GM21825 (cell line): ENCODE data around the gene ADRA2A.

Experiments
- ATAC-seq: cut with Tn5 transposase; IDR thresholded peaks from one replicate; pipeline ENCODE4 v1.9.1; 2021; ENCODE audit warnings: mild to moderate bottlenecking, moderate library complexity; ENCODE audit not compliant: unreplicated experiment

Gene ADRA2A

DNA sequence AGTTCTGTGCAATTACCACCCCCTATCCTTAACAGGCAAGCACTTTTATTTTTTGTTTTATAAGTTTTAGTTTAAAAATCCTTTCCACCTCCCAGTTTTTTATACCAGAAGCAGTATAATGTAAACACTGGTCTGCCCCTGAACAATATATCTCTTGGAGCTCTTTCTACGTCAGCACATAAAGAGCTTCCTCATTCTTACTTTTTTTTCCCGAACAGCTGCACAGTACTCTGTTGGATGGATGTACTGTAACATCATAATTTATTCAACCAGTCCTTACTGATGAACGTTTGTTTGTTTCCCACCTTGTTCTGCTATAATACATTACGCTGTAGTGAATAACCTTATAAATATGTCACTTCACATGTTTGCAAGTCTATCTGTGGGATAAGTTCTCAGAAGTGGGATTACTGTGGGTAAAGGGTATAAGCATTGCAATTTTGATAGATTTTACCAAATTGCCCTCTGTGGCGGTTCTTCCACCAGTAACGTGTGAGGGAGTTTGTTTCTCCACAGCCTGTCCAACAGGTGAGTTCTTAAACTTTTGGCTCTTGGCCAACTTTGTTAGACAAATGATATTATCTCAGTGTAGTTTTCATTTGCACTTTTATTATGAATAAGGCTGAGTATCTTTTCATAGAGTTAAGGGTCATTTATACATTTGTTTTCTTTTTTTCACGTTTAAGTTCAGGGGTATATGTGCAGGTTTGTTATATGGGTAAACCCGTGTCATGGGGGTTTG lies 32.8 kb downstream of the ADRA2A start:
- no peak for ATAC-seq

DNA sequence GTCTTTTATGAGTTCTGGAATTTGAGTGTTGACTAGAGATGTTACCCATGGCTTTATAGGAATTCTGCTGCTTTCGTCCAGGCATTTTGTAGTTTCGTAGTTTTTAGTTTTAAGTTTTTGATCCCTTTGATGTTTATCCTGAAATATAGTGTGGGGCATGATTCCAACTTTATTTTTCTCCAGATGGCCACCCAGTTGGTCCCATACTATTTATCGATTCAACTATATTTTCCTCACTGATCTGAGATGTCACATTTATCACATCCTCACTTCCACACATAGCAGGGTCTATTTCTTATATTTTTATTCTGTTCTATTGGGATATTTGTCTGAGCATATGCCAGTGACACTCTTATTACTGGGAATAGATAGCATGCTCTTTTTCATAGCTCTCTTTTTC lies 33.9 kb downstream of the ADRA2A start:
- no peak for ATAC-seq

DNA sequence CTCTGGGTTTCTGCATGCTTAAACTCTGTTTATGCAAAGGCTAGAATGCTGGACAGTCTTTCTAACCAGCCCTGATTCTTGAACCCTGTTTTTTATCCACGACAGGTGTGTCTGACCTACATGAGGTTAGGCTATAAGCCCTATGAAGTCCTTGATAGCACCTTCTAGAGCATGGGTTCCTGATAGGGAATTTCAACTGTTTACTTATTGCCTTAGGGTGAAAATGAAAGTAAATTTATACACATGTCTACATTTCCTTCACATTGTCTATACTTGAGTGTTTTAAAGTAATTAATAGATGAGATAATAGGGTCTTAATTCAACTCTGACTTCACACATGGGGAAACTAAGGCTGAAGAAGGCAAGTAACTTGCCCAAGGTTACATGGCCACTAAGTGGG lies 35.5 kb downstream of the ADRA2A start:
- no peak for ATAC-seq

DNA sequence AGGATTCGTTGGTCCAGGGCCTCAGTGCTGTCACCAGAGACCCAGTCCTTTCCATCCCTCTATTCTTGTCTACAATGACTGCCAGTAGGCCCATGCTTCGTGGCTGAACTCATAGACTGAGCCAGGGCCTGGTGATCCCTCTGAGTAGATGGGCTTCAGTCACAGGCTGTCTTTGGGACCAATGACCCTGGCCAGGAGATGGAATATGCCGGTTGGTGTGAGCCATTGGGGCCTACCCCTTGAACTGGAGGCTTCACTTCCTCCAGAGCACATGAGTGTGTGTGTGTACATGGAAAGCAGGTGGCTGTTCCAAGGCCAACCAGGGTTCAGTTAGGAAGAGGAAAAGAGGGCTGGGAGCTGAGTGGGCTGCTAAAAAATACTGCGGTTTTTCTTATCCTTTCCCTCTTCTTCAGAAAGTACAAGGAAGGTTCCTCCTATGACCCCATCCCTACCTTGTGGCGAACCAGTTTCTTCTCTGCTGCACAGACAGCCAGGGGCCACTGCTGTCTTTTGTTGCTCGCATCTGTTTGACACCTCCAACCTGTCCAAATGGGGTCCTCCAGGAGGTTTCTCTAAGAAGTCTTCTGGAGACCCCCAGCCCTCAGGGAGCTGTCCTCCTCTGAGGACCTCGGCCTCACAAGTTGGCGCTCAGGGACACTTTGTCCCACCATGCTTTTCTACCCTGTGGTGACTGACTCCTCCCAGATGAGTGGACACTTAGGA lies 36.6 kb downstream of the ADRA2A start:
- ATAC-seq: no peak

DNA sequence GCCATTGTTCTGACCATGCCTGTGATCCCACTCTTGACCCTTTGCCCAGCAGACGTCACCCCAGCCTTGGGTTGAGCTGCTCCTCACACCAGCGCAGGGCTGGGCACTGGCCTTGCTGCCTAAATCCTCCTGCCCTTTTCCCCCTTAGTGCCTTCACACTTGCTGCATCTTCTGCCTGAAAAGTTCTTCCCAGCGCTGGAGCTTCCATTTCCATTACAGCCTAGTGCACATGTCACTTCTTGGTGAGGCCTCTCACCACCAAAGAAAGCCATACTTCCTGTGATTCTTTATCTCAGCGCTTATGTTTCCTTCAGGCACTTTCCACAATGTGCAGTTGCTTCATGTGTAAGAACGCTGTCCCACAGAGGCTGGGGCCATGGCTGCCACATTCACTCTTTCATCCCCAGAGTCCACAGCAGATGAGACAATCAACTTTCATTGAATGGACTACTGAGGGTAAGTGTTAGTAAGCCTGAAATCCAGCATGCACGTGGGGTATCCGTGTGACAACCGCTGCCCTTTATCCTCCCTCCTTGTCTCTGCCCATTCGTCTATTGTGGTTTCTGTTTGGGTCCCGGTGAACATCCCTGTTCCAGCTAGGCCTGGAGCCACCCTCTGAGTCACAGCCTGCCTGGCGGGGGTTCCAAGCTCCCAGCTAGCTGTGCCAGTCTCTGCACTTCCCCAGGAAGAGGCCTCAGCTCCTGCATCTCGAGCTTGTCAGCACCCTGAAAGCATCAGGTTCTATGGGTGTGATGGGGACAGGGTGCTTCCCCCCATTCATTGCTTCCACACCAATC lies 37.3 kb downstream of the ADRA2A start:
- no peak for ATAC-seq

DNA sequence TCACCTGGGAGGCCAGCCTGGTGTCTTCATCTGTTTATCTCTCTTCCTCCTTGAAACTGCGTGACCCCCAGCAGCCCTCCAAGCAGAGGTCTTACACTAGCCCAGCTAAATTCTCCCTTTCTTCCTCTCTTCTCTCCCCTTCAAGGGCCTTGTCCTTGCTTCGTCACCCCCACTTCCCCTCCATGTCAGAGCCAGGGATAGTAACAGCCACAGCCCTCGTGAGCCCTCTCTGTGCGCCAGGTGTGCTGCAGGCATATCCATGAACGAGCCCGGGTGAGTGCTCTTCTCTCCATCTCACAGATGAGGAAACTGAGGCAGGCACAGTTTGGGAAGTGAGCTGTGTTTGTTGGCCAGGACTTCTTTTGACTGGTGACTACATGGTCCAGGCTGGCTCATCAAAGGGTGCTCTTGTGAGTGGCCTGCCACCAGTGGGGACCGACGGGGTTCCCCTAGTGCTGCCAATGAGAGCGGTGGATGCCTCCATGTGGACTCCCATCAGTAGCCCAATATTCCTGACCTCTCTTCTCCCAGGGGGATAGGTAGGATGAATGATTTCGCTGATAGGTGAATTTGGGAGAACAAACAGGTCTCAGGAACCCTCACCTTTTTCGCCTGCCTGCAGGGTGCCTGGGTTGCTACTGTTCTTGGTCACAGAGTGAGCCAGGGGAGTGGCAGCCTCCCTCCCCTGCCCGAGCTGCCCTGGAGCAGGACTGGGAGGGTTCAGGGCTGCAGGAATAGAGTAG lies 38.1 kb downstream of the ADRA2A start:
- no peak for ATAC-seq

DNA sequence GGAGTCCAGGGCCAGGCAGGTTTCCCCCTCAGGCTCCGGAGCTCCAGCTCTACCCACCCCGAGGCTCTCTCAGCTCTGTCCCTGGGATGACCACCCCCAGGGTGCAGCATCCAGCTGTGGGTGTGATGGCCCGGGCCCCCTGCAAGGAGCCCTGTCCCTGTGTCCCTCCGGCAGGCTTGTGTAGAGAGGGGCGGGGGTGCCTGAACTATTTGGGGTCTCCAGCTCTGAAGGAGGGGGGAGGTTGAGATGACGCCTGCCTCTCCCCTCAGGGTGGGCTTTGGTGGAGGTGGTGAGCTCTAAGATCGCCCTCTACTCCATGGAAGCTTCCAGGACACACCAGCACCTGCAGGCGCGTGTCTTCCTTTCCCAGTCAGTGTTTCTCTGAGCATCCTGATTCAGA lies 39.4 kb downstream of the ADRA2A start:
- no peak for ATAC-seq

DNA sequence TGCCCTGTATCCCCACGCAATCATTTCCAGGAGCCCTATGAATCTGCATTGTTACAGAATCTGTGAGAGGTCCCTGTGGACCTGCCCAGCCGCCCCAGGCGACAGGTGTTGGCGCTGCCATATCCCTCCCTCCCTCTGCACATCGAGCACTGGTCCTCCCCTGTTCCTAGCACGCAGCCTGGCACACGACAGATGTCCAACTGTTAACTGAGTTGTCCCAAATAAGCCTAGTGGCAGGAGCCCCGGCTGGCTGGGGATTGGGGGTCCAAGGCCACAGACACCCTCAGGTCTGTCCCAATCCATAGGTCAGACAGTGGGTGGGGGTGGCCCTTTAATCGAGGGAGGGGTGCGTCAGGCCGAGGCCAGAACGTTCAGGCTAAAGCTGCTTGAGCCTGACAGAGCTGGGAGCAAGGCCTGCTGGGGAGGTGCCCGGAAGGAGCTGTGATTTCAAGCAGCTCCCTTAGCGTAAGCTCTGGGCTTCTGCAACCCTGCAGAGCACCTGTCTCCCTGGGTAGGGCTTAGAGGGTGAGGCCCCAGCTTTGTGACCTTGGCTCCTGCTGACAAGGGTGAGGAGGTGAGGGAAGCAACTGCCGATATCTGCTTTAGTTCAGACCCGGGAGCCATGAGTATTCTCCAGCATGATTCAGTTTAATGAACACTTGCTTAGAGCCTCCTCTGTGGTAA lies 40.1 kb downstream of the ADRA2A start:
- ATAC-seq: no peak

DNA sequence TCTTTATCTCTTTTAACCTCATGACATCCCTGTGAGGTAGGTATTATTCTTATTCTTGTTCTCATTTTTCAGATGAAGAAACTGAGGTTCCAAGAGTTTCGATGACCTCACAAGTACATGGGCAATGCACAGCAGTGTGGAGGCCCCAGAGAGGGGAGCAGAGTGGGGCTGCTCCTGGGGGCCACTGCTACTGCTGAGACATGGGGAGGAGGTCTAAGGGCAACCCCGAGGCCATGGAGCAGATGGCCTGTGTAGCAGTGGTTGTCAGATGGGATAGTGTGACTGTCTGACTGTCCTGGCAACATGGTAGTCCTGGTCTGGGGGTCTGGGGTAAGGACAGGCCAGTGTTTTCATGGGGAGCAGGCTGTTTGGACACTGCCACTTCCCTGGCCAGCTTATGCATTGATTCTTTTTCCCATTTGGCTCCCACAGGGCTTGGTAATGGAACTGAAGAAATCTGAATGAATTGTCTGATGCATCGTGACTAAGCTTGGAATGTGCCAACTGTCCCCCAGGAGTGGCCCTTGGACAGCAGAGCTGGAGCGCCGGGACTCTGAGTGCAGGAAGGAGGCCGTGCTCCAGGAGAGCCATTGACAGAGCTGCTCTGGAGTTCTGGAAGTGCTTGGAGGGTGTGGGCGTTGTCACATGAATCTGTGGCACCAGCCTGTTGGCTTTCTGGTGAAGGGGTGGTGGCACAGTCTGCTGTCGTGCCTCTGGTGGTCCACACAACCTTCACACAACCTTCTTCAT lies 40.9 kb downstream of the ADRA2A start:
- ATAC-seq: no peak

DNA sequence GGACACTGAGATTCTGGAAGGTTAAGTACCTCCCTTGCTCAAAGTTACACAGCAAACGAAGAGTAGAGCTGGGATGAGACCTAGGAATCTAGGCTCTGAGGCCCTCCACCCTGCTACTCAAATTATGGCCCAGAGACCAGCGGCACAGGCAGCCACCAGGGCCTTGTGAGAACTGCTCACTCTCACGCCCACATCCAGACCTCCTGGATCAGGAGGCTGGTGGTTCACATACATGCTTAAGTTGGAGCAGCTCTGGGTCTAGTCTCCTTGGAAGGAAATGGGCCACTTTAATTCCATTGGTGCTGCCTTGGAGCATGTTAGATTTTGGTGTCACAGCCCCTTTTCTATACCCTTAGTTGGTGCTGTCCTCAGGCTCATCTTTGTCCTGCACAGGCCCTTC lies 41.9 kb downstream of the ADRA2A start:
- ATAC-seq: no peak

DNA sequence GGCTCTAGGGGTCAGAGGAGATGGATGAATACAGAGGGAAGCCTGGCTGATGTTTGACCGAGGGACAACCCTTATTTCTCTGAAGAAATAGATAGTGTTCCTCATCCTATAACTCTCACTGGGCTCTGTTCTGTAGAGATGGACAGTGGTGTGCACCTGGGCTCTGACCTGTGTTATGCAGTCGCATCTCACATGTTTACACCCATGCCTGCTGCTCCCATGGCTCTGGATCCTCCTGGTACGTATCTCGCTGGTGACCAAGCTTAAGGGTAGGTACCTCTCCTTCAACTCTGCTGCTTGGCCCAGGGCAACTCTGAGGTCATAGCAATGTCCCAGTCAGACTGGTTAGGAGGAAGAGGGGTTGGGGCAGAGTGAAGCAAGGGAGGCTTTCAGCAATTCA lies 42.8 kb downstream of the ADRA2A start:
- no peak for ATAC-seq

DNA sequence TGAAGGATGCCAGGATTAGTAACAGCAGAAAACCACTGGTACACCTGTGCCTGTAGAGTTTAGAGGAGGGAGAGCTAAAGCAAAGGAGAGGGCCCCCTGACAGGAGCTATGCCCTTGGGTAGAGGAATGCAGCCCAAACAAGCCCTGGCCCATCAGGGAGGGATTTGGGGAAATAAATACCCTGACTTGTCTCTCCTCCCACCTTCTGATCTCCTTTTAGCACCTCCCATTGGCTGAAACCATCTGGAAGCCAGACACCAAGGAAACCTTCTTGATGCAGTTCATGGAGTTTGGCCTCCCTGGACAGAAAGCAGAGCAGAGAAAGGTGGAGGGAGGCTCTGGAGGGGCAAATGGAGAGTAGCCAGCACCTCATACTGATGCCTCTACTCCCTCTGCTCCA lies 45.3 kb downstream of the ADRA2A start:
- no peak for ATAC-seq

DNA sequence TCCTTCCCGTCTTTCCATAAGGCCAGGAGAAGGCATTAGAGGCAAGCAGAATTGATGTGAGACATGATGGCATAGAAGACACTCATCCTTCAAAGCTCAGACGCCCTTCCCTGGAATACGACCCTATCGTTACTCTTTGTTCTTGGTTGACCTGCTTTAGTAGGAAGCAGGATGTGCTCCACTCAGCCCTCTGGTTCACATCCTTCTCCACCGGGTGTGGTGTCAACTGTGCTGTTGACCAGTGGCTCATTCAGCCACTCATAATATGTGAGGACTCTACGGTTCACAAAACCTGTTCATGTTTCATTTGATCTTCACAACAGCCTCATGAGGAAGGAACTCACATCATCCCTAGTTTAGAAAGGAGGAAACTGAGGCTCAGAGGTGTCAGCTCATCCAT lies 47.1 kb downstream of the ADRA2A start:
- no peak for ATAC-seq

DNA sequence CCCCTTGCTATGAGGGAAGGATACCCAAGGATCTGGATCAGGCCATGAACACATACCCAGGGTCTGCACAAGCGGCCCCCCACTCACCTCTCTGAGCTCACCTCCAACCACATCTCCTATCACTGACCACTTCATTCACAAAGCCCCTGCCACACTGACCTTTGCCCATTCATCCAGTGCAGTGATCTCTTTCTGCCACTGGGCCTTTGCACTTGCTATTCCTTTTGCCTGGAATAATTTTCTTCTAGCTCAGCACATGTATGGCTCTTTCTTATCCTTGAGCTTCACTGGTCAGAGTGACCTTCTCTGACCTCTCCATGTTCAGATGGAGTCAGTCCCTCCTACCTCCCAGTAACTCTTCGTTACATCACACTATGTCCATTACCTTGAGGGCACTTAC lies 48.3 kb downstream of the ADRA2A start:
- ATAC-seq: no peak

DNA sequence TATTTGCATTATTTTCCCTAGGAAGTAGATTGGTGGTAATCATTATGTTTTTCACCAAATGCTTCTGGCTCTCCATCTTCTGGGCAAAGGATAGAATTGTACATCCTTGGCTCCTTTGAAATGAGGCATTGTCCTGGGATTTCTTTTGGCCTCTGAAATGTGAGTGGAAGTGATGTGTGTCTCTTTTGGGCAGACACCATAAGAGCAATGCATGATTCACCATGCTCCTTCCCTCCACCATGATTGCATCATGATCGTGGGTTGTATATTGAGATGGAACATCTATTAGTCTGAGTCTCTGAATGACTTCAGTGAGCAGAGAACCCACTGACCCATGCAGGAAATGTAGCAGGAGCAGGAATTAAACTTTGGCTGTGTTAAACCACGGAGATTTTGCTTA lies 49.2 kb downstream of the ADRA2A start:
- no peak for ATAC-seq

DNA sequence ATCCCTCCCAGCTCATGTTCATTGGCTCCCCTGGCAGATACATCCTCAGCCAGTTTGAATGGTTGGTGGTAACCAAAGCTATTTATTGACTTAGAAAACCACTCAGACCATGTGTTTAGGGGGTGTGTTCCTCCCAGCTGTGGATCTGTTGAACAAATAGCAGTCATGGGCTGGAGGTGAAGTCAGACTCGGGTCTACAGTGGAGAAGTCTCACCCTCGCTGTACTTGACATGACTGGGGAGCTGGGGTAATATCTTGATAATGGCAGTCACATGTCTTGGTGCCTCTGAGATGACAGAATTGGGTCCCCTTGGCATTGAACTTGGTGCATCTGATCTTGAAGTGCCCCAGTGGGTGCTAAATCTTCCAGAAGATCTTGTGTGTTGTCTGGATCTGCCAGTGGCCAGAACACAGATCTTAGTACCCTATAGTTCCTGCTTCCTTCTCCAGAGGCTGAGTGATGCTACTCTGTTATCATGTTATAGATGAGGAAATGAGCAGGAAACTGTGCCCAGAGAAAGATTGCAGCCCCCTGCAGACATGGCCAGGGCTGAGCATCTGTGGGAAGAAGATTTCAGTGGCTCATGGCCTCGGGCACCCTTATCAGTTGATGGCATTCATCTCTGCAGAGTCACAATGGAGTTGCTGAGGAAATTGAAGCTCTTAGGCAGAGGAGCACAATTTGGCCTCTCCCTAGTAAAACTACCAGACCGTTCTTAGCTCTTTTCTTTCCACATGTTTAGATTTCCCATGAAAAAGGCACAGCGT lies 50.4 kb downstream of the ADRA2A start:
- ATAC-seq: no peak

DNA sequence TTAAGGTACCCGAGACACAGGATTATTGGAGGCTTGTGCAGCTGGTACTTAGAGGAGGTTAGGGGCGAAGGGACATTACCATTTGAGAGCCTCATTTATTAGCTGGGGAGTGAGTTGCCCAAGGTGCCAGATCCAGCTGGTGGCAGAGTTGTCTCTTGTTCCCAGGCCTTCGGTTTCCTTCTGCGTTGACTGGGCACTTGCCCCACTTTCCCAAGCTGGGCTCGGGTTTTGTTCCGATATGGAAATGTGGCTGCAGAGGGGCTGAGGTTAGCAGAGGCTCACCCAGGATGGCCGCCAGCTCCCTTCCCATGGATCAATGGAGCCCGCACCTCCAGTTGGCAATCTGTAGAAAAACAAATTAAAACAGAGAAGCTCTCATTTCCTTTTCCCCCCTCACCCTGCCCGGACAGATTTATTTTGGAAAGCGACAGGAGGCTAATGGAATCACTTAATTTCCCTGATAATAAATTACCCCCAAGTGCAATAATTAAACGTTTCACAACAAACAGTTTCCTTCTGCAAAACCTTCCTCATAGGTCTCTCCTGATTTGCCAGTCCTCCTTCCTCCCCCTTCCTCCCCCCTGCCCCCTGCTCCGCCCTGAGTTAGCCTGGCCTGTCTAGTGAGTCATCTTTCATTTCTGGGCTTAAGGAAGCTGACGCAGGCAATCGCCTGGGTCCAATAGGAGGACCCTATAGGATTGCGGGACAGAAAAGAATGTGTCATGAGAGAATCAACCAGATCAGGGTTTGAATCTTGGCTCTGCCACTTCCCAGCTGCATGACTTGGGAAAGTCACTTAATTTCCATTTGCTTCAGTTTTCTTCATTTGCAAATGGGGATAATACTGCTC lies 51.7 kb downstream of the ADRA2A start:
- ATAC-seq: no peak

DNA sequence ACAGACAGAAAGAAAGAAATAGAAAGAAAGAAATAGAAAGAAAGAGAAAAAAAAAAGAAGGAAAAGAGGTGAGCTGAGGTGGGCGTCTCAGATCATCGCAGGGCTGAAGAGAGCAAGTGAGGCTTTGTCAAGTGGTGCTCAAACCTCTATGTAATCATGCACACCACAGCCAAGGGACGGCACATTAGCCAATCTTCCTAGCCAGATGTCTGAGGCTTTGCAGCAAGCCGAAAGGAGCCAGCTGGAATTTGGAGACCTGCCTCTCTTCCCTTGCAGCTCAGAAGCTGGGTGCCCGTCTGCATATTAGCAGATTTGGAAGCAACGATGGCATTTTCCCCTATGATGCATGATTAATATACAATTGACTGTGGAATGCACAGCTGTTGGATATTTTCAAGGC lies 52.5 kb downstream of the ADRA2A start:
- no peak for ATAC-seq
